ENCODE measurements around the gene ARID4B. TPM values are rescaled to one million over a fixed set of nuclear protein-coding genes. Genes with fewer than 3 reads are reported as not detected.

The ARID4B gene
- total and polyA plus RNA-seq, 7 experiments from 2014 or later, result 60.8 to 124 (median 86.3) TPM

DNA sequence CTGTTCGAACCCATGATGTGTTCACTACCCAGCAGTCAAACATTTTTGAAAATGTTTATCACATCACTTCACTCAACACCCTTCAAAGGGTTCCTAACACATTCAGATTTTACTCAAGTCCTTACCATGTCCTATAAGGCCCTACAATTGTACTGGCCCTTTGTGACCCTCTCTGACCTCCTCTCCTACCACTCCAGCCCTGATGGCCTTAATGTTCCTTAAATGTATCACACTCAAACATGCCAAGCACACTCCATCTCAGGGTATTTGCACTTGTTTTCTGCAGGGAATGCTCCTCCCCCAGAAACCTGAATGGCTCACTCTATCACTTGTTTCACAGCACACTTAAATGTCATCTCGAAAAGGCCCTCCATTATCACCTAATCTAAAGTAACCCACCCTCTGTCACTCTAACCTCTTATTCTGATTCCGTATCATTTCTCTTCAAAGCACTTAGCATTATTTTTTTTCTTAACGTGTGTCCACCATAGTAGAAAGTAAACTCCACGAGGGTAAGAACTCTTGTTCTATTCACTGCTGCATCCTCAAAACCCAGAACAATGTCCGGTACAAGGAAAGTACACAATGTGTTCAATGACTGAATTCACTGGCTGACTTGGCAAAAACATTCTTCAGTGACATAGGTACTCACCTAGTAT lies 7.3 kb downstream of the ARID4B start:
- H3K27ac ChIP-seq (ENCODE audit: low read depth, low read length), result no peak overlapping the region
- ChIA-PET POLR2A (no interaction called here), CTCF (no interaction called here)
- Mint-ChIP-seq H3K27ac (peak overlapping the region; percentile 5 to 83 (median 34)), H3K4me1 (peaks cover 59 to 79% (median 74%) of the 10 kb centered on the region in 7 donors), H3K36me3 (peaks cover 12 to 27% (median 24%) of the 10 kb centered on the region in 5 donors), H3K9me3 (no peaks in the 10 kb centered on the region), H3K4me3 (peak overlapping the region in 9 of 10 donors; percentile 7 to 49 (median 26)), H3K27me3 (no peaks in the 10 kb centered on the region)
- H3K4me3 ChIP-seq (ENCODE audit: low read length), result no peak overlapping the region
- DNase-seq (no peak), ATAC-seq (peak; percentile 15)
- no peaks in the 10 kb centered on the region for H3K27me3 ChIP-seq (ENCODE audit: control insufficient read depth in 2 of 2, insufficient read depth in 2 of 2, low read length in 2 of 2)
- intact Hi-C loops (cut with micrococcal nuclease), result no loop called here
- H3K4me1 ChIP-seq (ENCODE audit: control insufficient read depth in 2 of 2, insufficient read depth in 2 of 2, low read length in 2 of 2), result peaks cover 35 to 52% of the 10 kb centered on the region in 2 donors
- peaks cover 0 to 17% (median 5%) of the 10 kb centered on the region in 3 experiments for H3K36me3 ChIP-seq (ENCODE audit: control insufficient read depth in 2 of 3, insufficient read depth in 3 of 3, low read length in 3 of 3)
- no peaks in the 10 kb centered on the region for H3K9me3 ChIP-seq (ENCODE audit: control insufficient read depth in 2 of 3, low read length in 3 of 3)

DNA sequence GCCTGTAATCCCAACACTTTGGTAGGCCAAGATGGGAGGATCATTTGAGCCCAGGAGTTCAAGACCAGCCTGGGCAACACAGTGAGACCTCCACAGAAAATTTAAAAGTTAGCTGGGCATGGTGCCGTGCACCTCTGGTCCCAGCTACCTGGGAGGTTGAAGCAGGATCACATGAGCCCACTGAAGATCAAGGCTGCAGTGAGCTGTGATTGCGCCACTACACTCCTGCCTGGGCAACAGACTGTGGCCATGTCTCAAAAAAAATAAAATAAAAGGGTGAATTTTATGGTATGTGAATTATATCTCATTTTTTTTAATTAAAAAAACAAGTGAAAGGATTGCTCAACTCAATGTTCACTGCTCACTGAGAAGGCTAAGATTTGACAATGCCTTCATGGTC lies 8.7 kb downstream of the ARID4B start:
- Histone ChIP-seq H3K9me3 (ENCODE audit: control insufficient read depth in 2 of 3, low read length in 3 of 3) (no peaks in the 10 kb centered on the region), H3K27ac (ENCODE audit: low read depth, low read length) (no peak overlapping the region), H3K4me1 (ENCODE audit: control insufficient read depth in 2 of 2, insufficient read depth in 2 of 2, low read length in 2 of 2) (peaks cover 36 to 39% of the 10 kb centered on the region in 2 donors), H3K36me3 (ENCODE audit: control insufficient read depth in 2 of 3, insufficient read depth in 3 of 3, low read length in 3 of 3) (peaks cover 0 to 17% (median 5%) of the 10 kb centered on the region in 3 experiments), H3K4me3 (ENCODE audit: low read length) (no peak overlapping the region), H3K27me3 (ENCODE audit: control insufficient read depth in 2 of 2, insufficient read depth in 2 of 2, low read length in 2 of 2) (no peaks in the 10 kb centered on the region)
- peak overlapping the region in 6 of 10 donors; percentile 26 to 53 (median 32) for H3K4me3 Mint-ChIP-seq
- peaks cover 12 to 27% (median 24%) of the 10 kb centered on the region in 5 donors for H3K36me3 Mint-ChIP-seq
- DNase-seq (no peak), ATAC-seq (no peak)
- ChIA-PET POLR2A (interaction anchor here (0.6 to 2.1 kb wide), 3 partner anchors 9 to 23 kb away, joined by 3 to 7 read pairs (median 4); partner anchors contain the start of genes ARID4B and GGPS1), CTCF (no interaction called here)
- peaks cover 63 to 82% (median 78%) of the 10 kb centered on the region in 7 donors for H3K4me1 Mint-ChIP-seq
- intact Hi-C loops (cut with micrococcal nuclease), result no loop called here
- peak overlapping the region in 3 of 9 donors; percentile 46 to 71 (median 56) for H3K27ac Mint-ChIP-seq
- H3K9me3 Mint-ChIP-seq, result no peaks in the 10 kb centered on the region
- H3K27me3 Mint-ChIP-seq, result no peaks in the 10 kb centered on the region

DNA sequence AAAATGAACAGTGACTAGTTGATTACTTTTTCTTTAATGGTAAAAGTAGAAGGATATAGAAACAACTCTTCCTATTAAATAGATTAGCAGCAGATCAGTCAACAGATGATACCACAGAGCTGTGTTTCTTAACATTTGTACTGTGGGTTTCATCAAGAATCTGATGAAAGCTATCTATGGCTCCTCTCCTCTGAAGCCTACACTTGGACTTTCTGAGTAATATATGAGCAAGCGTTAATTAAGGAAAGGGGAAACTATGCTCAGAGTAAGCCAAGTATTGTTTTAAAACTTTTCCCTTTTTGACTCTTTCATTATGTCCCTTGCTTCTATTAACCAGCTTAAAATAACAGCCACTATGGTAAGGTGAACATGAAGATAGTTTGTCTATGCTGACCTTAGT lies 10.8 kb downstream of the ARID4B start:
- Histone ChIP-seq H3K4me1 (ENCODE audit: control insufficient read depth in 2 of 2, insufficient read depth in 2 of 2, low read length in 2 of 2) (peaks cover 41 to 45% of the 10 kb centered on the region in 2 donors), H3K27me3 (ENCODE audit: control insufficient read depth in 2 of 2, insufficient read depth in 2 of 2, low read length in 2 of 2) (no peaks in the 10 kb centered on the region), H3K4me3 (ENCODE audit: low read length) (no peak overlapping the region), H3K9me3 (ENCODE audit: control insufficient read depth in 2 of 3, low read length in 3 of 3) (no peaks in the 10 kb centered on the region), H3K36me3 (ENCODE audit: control insufficient read depth in 2 of 3, insufficient read depth in 3 of 3, low read length in 3 of 3) (peaks cover under 1 to 17% (median 5%) of the 10 kb centered on the region in 3 experiments), H3K27ac (ENCODE audit: low read depth, low read length) (no peak overlapping the region)
- H3K27me3 Mint-ChIP-seq, result no peaks in the 10 kb centered on the region
- H3K9me3 Mint-ChIP-seq, result no peaks in the 10 kb centered on the region
- POLR2A ChIA-PET, result interaction anchor here (2.1 kb wide), 1 partner anchor 11 kb away, joined by 7 read pairs; the partner anchor contains the start of genes ARID4B and GGPS1
- DNase-seq (no peak), ATAC-seq (peak; percentile 37)
- H3K4me1 Mint-ChIP-seq, result peaks cover 63 to 86% (median 82%) of the 10 kb centered on the region in 7 donors
- H3K4me3 Mint-ChIP-seq, result peak overlapping the region in 7 of 10 donors; percentile 6 to 58 (median 49)
- H3K27ac Mint-ChIP-seq, result peak overlapping the region in 3 of 9 donors; percentile 28 to 65 (median 49)
- CTCF ChIA-PET, result interaction anchor here (1.4 kb wide), 1 partner anchor 9 kb away, joined by 4 read pairs; no protein-coding TSS in a partner anchor
- intact Hi-C loops (cut with micrococcal nuclease), result no loop called here
- H3K36me3 Mint-ChIP-seq, result peaks cover 7 to 22% (median 18%) of the 10 kb centered on the region in 5 donors

DNA sequence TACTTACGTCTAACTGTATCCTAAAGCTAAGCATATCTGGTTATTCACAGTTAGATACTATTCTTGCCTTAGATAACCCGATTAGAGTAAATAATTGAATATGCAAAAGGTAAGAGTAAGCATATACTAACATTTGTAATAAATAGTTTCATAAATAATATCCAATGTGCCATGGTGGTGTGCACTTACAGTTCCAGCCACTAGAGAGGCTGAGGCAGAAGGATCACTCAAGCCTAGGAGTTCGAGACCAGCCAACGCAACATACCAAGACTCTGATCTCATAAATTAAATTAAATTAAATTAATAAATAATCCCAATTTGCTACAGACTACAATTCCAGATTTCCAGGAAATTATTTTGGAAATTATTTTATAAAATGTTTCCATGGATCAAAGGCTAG lies 12.2 kb downstream of the ARID4B start:
- ChIA-PET POLR2A (interaction anchor here (1.1 kb wide), 1 partner anchor 11 kb away, joined by 3 read pairs; no protein-coding TSS in a partner anchor), CTCF (interaction anchor here (0.5 kb wide), 1 partner anchor 156 kb away, joined by 3 read pairs; no protein-coding TSS in a partner anchor)
- peaks cover under 1 to 17% (median 3%) of the 10 kb centered on the region in 3 experiments for H3K36me3 ChIP-seq (ENCODE audit: control insufficient read depth in 2 of 3, insufficient read depth in 3 of 3, low read length in 3 of 3)
- no peak overlapping the region for H3K27ac ChIP-seq (ENCODE audit: low read depth, low read length)
- no peaks in the 10 kb centered on the region for H3K27me3 ChIP-seq (ENCODE audit: control insufficient read depth in 2 of 2, insufficient read depth in 2 of 2, low read length in 2 of 2)
- Mint-ChIP-seq H3K4me3 (peak overlapping the region in 4 of 10 donors; percentile 4 to 73 (median 44)), H3K9me3 (no peaks in the 10 kb centered on the region), H3K36me3 (peaks cover 6 to 21% (median 17%) of the 10 kb centered on the region in 5 donors), H3K27ac (peak overlapping the region in 2 of 9 donors; percentile 27 to 39), H3K27me3 (no peaks in the 10 kb centered on the region), H3K4me1 (peaks cover 60 to 85% (median 79%) of the 10 kb centered on the region in 7 donors)
- no peak overlapping the region for H3K4me3 ChIP-seq (ENCODE audit: low read length)
- intact Hi-C loops (cut with micrococcal nuclease), result loop anchor here in 1 of 2 donors (1.0 kb wide), 1 partner anchor 11 kb away; no protein-coding TSS in a partner anchor
- DNase-seq, result no peak
- no peak for ATAC-seq
- H3K4me1 ChIP-seq (ENCODE audit: control insufficient read depth in 2 of 2, insufficient read depth in 2 of 2, low read length in 2 of 2), result peaks cover 41 to 43% of the 10 kb centered on the region in 2 donors
- no peaks in the 10 kb centered on the region for H3K9me3 ChIP-seq (ENCODE audit: control insufficient read depth in 2 of 3, low read length in 3 of 3)

DNA sequence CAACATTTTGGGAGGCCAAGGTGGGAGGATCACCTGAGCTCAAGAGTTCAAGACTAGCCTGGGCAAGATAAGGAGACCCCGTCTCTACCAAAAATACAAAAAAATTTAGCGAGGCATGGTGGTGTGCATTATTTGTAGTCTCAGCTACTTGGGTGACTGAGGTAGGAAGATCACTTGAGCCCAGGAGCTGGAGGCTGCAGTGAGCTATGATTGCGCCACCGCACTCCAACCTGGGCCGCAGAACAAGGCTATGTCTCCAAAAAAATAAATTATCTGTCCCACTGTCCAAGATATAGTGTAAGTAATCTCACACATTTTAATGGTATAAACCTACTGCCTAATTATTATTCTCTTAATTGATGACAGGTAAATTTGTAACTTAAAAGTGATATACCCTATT lies 12.8 kb downstream of the ARID4B start:
- Mint-ChIP-seq H3K27ac (peak overlapping the region in 4 of 9 donors; percentile 4 to 82 (median 49)), H3K36me3 (peaks cover 6 to 16% (median 11%) of the 10 kb centered on the region in 5 donors), H3K4me3 (peak overlapping the region in 6 of 10 donors; percentile 4 to 73 (median 34)), H3K27me3 (no peaks in the 10 kb centered on the region), H3K4me1 (peaks cover 55 to 84% (median 78%) of the 10 kb centered on the region in 7 donors), H3K9me3 (no peaks in the 10 kb centered on the region)
- no peak for DNase-seq
- Histone ChIP-seq H3K4me3 (ENCODE audit: low read length) (no peak overlapping the region), H3K9me3 (ENCODE audit: control insufficient read depth in 2 of 3, low read length in 3 of 3) (no peaks in the 10 kb centered on the region), H3K36me3 (ENCODE audit: control insufficient read depth in 2 of 3, insufficient read depth in 3 of 3, low read length in 3 of 3) (peaks cover 0 to 12% (median 3%) of the 10 kb centered on the region in 3 experiments), H3K27ac (ENCODE audit: low read depth, low read length) (no peak overlapping the region), H3K27me3 (ENCODE audit: control insufficient read depth in 2 of 2, insufficient read depth in 2 of 2, low read length in 2 of 2) (no peaks in the 10 kb centered on the region), H3K4me1 (ENCODE audit: control insufficient read depth in 2 of 2, insufficient read depth in 2 of 2, low read length in 2 of 2) (peaks cover 42 to 46% of the 10 kb centered on the region in 2 donors)
- POLR2A ChIA-PET, result no interaction called here
- ATAC-seq, result no peak
- CTCF ChIA-PET, result interaction anchor here (0.6 kb wide), 1 partner anchor 162 kb away, joined by 6 read pairs; no protein-coding TSS in a partner anchor
- intact Hi-C loops (cut with micrococcal nuclease), result loop anchor here in 1 of 2 donors (1.0 kb wide), 1 partner anchor 11 kb away; no protein-coding TSS in a partner anchor

DNA sequence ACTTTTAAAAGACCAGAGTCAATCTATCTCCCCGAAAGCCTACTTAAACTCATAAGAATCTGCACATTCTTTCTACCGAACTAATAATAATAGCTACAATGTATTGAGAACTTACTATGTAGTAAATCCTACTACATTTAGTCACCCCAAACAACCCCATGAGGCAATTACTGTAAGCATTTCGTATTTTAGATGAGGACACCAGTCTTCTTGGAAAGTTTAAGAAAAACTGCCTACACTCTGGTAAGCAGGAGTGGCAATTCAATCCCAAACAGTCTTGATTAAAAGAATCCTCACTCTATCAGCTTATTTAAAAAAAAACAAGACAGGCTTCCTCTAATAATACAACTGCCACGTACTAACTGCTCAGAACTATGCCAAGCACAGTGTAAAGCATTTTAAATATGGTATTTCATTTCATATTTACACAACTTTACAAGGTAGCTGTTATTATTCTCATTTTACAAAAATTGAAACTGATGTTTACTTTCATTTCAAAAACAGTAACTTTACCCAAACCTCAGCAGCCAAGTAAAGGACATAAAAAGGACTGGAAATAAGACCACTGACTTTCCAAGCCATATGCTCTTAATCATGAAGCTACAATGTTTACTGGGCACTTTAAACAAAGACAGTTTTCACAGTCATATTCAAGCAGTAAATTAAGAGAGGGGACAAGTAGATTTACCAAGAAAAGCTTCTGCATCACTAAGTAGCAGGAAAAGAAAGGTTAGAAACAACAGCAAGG lies 13.9 kb downstream of the ARID4B start:
- DNase-seq, result no peak
- Histone ChIP-seq H3K36me3 (ENCODE audit: control insufficient read depth in 2 of 3, insufficient read depth in 3 of 3, low read length in 3 of 3) (peaks cover 0 to 9% (median 3%) of the 10 kb centered on the region in 3 experiments), H3K4me1 (ENCODE audit: control insufficient read depth in 2 of 2, insufficient read depth in 2 of 2, low read length in 2 of 2) (peaks cover 37 to 46% of the 10 kb centered on the region in 2 donors), H3K27me3 (ENCODE audit: control insufficient read depth in 2 of 2, insufficient read depth in 2 of 2, low read length in 2 of 2) (no peaks in the 10 kb centered on the region), H3K9me3 (ENCODE audit: control insufficient read depth in 2 of 3, low read length in 3 of 3) (no peaks in the 10 kb centered on the region), H3K4me3 (ENCODE audit: low read length) (no peak overlapping the region), H3K27ac (ENCODE audit: low read depth, low read length) (peak overlapping the region; percentile 37)
- peaks cover 48 to 75% (median 71%) of the 10 kb centered on the region in 7 donors for H3K4me1 Mint-ChIP-seq
- H3K4me3 Mint-ChIP-seq, result peak overlapping the region in 9 of 10 donors; percentile 52 to 86 (median 73)
- POLR2A ChIA-PET, result interaction anchor here (0.5 to 1.3 kb wide), 5 partner anchors 14 to 43 kb away, joined by 3 read pairs; no protein-coding TSS in a partner anchor
- H3K36me3 Mint-ChIP-seq, result peaks cover 6 to 14% (median 11%) of the 10 kb centered on the region in 5 donors
- intact Hi-C loops (cut with micrococcal nuclease), result loop anchor here (1.0 kb wide), 3 partner anchors 9 to 11 kb away; no protein-coding TSS in a partner anchor
- no peak for ATAC-seq
- CTCF ChIA-PET, result interaction anchor here (0.6 kb wide), 1 partner anchor 62 kb away, joined by 3 read pairs; no protein-coding TSS in a partner anchor
- H3K9me3 Mint-ChIP-seq, result no peaks in the 10 kb centered on the region
- no peaks in the 10 kb centered on the region for H3K27me3 Mint-ChIP-seq
- H3K27ac Mint-ChIP-seq, result peak overlapping the region; percentile 9 to 91 (median 78)

Measured in naive thymus-derived CD4-positive, alpha-beta T cell (primary cell).